HepG2 (cell line): ENCODE measurements around the gene VBP1. TPM values are rescaled to one million over a fixed set of nuclear protein-coding genes. Genes with fewer than 3 reads are reported as not detected.
A peak's percentile ranks its signal among the peaks of the same experiment; 100 is the strongest.

Source experiments
- IRF2 ChIP-seq: IDR thresholded peaks from 2 replicates; pipeline ENCODE4 v1.6.1; 2018; ENCODE audit warnings: missing genetic modification reagents, missing compliant biosample characterization
- MZF1 ChIP-seq: sonication (generic); formaldehyde crosslinking; IDR thresholded peaks from 2 replicates; pipeline ENCODE4 v1.8.1; 2023; ENCODE audit warnings: mild to moderate bottlenecking, missing genetic modification reagents, borderline replicate concordance
- NCOA1 ChIP-seq: sonication (generic); formaldehyde crosslinking; IDR thresholded peaks from 2 replicates; pipeline ENCODE4 v1.9.0; 2021; ENCODE audit warnings: missing genetic modification reagents
- NR2F1 ChIP-seq, 2 experiments: fragments of 450-650 bp in 1 of 2; formaldehyde crosslinking in 1 of 2; IDR thresholded peaks; 2 replicates each; pipeline versions ENCODE4 v1.5.0 to v1.6.1; 2016 to 2020; ENCODE audit warnings: mild to moderate bottlenecking in 1 of 2, missing compliant biosample characterization in 1 of 2, missing genetic modification reagents in 1 of 2, moderate library complexity in 1 of 2
- RBM39 ChIP-seq: fragments of 200-400 bp; formaldehyde crosslinking; IDR thresholded peaks from one replicate; pipeline ENCODE4 v1.6.1; 2018; ENCODE audit warnings: antibody characterized with exemption, mild to moderate bottlenecking, low read depth, low read length; ENCODE audit not compliant: poor library complexity, severe bottlenecking
- RELA ChIP-seq: sonication (generic); formaldehyde crosslinking; IDR thresholded peaks from 2 replicates; pipeline ENCODE4 v1.4.0; 2020; ENCODE audit warnings: missing genetic modification reagents
- SPEN ChIP-seq: sonication (generic); formaldehyde crosslinking; IDR thresholded peaks from 2 replicates; pipeline ENCODE4 v1.5.1; 2020; ENCODE audit warnings: low read depth, mild to moderate bottlenecking, missing genetic modification reagents
- SRSF9 ChIP-seq: fragments of 200-400 bp; formaldehyde crosslinking; IDR thresholded peaks from 2 replicates; pipeline ENCODE4 v1.6.1; 2018; ENCODE audit warnings: borderline replicate concordance, mild to moderate bottlenecking, low read depth, low read length; ENCODE audit not compliant: insufficient read depth, poor library complexity, severe bottlenecking
- SYNCRIP ChIP-seq: fragments of 200-400 bp; formaldehyde crosslinking; IDR thresholded peaks from 2 replicates; pipeline ENCODE4 v1.6.1; 2018; ENCODE audit warnings: mild to moderate bottlenecking, low read depth, low read length; ENCODE audit not compliant: insufficient read depth
- THAP11 ChIP-seq: IDR thresholded peaks from 2 replicates; pipeline ENCODE4 v1.6.1; 2016; ENCODE audit warnings: missing biosample characterization, missing genetic modification reagents
- ZNF318 ChIP-seq: sonication (generic); formaldehyde crosslinking; IDR thresholded peaks from 2 replicates; pipeline ENCODE4 v1.4.0; 2020; ENCODE audit warnings: mild to moderate bottlenecking, missing genetic modification reagents
- ZNF329 ChIP-seq: sonication (generic); formaldehyde crosslinking; IDR thresholded peaks from 2 replicates; pipeline ENCODE4 v1.9.0; 2021; ENCODE audit warnings: low read depth, mild to moderate bottlenecking, missing genetic modification reagents
- ZNF350 ChIP-seq: sonication (generic); formaldehyde crosslinking; IDR thresholded peaks from 2 replicates; pipeline ENCODE4 v1.4.0; 2020; ENCODE audit warnings: mild to moderate bottlenecking, low read depth, missing genetic modification reagents, borderline replicate concordance
- ZNF367 ChIP-seq: sonication (generic); formaldehyde crosslinking; IDR thresholded peaks from 2 replicates; pipeline ENCODE4 v1.4.0; 2020; ENCODE audit warnings: missing genetic modification reagents, borderline replicate concordance
- ZNF441 ChIP-seq: sonication (generic); formaldehyde crosslinking; IDR thresholded peaks from 2 replicates; pipeline ENCODE4 v1.7.0; 2021; ENCODE audit warnings: missing genetic modification reagents, borderline replicate concordance
- ZNF564 ChIP-seq: sonication (generic); formaldehyde crosslinking; IDR thresholded peaks from 2 replicates; pipeline ENCODE4 v1.8.1; 2023; ENCODE audit warnings: mild to moderate bottlenecking, missing genetic modification reagents
- ZNF605 ChIP-seq: sonication (generic); formaldehyde crosslinking; IDR thresholded peaks from 2 replicates; pipeline ENCODE4 v1.8.0; 2022; ENCODE audit warnings: mild to moderate bottlenecking, missing genetic modification reagents
- ZNF781 ChIP-seq: sonication (generic); formaldehyde crosslinking; IDR thresholded peaks from 2 replicates; pipeline ENCODE4 v1.5.1; 2020; ENCODE audit warnings: borderline replicate concordance, mild to moderate bottlenecking, missing genetic modification reagents; ENCODE audit errors: not compliant biosample characterization
- polyA plus RNA-seq, 8 experiments: library from polyadenylated mRNA; depleted of rRNA in 3 of 8; stranded (reverse) in 7 of 8; unstranded in 1 of 8; fragments of >200 nt; fragmentation: Illumina TruSeq in 4 of 8; extraction: Trizol in 4 of 8; gene quantifications; 2 replicates each; pipeline versions ENCODE4 v1.2.1 to v1.2.3, GENCODE V29; 2011 to 2016; ENCODE audit warnings: low read depth in 4 of 8, missing spikeins in 1 of 8, mixed read lengths in 1 of 8; ENCODE audit not compliant: insufficient read depth in 1 of 8
- total RNA-seq, 5 experiments: library from RNA; depleted of rRNA; stranded (reverse); fragments of >200 nt; fragmentation: Illumina TruSeq; extraction: Trizol; gene quantifications; 2 replicates each; pipeline ENCODE4 v1.2.3, GENCODE V29; 2016; ENCODE audit warnings: low read depth in 1 of 5
- TF ChIP-seq, protein P1 (sequence below): sonication (generic); formaldehyde crosslinking; IDR thresholded peaks from 2 replicates; pipeline ENCODE4 v1.8.1; 2023; ENCODE audit warnings: missing genetic modification reagents, inconsistent platforms, borderline replicate concordance

VBP1 gene
- total and polyA plus RNA-seq, 2 of the 13 experiments (the other 11 are each of a cell fraction or from before 2014, with no cell fraction given) = 20.4 to 72.6 TPM

- TF ChIP-seq, protein P1, sequence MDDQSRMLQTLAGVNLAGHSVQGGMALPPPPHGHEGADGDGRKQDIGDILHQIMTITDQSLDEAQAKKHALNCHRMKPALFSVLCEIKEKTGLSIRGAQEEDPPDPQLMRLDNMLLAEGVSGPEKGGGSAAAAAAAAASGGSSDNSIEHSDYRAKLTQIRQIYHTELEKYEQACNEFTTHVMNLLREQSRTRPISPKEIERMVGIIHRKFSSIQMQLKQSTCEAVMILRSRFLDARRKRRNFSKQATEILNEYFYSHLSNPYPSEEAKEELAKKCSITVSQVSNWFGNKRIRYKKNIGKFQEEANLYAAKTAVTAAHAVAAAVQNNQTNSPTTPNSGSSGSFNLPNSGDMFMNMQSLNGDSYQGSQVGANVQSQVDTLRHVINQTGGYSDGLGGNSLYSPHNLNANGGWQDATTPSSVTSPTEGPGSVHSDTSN (CRISPR knock-in tag) = no peak
- TF ChIP-seq SPEN (CRISPR knock-in tag) = no peak; the same call in 1 of the 2 replicates
- TF ChIP-seq MZF1 (CRISPR knock-in tag) = no peak
- no peak for TF ChIP-seq IRF2 (CRISPR knock-in tag)
- TF ChIP-seq ZNF318 (CRISPR knock-in tag) = no peak
- peak; percentile 24 for TF ChIP-seq RBM39
- TF ChIP-seq RELA (CRISPR knock-in tag) = no peak
- TF ChIP-seq NR2F1 (CRISPR knock-in tag; IDR thresholded peaks at IDR 0.05) = no peak
- no peak for TF ChIP-seq ZNF367
- no peak for TF ChIP-seq ZNF564 (CRISPR knock-in tag)
- TF ChIP-seq ZNF781 = peak; percentile 55
- TF ChIP-seq NCOA1 = no peak
- 0 out of 2 replicates have a peak, but pooled peaks have one; percentile 27 for TF ChIP-seq THAP11 (CRISPR knock-in tag)
- 0 out of 2 replicates have a peak, but pooled peaks have one; percentile 3 for TF ChIP-seq ZNF605
- TF ChIP-seq ZNF441 (CRISPR knock-in tag) = peak; percentile 65; the same call in 1 of the 2 replicates
- TF ChIP-seq ZNF329 (CRISPR knock-in tag) = no peak
- no peak for TF ChIP-seq ZNF350 (CRISPR knock-in tag)
- TF ChIP-seq SYNCRIP = no peak
- TF ChIP-seq SRSF9 = no peak
Measured at GRCh38 chrX:155216179-155216939, at the start of gene VBP1 (continued).
